Measurements from ENCODE around the gene AQP11. TPM values are rescaled to one million over a fixed set of nuclear protein-coding genes. Genes with fewer than 3 reads are reported as not detected.

The AQP11 gene
- total RNA-seq, 1 experiment from 2014 or later = 2.2 TPM

GRCh38 chr11:77602381-77603088 lies 12.8 kb downstream of the AQP11 start:
- ChIA-PET CTCF (interaction anchor here (0.6 to 1.0 kb wide), 3 partner anchors 12 to 511 kb away, joined by 3 to 5 read pairs (median 3); partner anchors contain the start of gene AQP11), POLR2A (ENCODE audit: unreplicated experiment) (interaction anchor here (0.6 to 1.0 kb wide), 4 partner anchors 10 to 501 kb away, joined by 3 to 9 read pairs (median 4); partner anchors contain the start of gene INTS4)
- no peak for TF ChIP-seq CTCF (conservative IDR thresholded peaks at IDR 0.05; ENCODE audit: low read depth, low read length)
- no peak for TF ChIP-seq EZH2 (IDR thresholded peaks at IDR 0.05; ENCODE audit: low read length, unreplicated experiment)
- no peak for TF ChIP-seq EZH2phosphoT487 (IDR thresholded peaks at IDR 0.05; ENCODE audit: borderline replicate concordance, low read length)
- H3K36me3 ChIP-seq (ENCODE audit: low read depth, low read length) = peaks cover 4% of the 10 kb centered on the region; the same call in 1 of the 2 replicates
- H3K27ac ChIP-seq (ENCODE audit: low read length) = peak overlapping the region; percentile 67
- H3K4me3 ChIP-seq (ENCODE audit: low read length) = no peak overlapping the region
- peak overlapping the region; percentile 52 for H3K4me2 ChIP-seq (ENCODE audit: low read length)
- H4K20me1 ChIP-seq (ENCODE audit: low read length) = no peaks in the 10 kb centered on the region
- H3K9ac ChIP-seq (ENCODE audit: low read length) = no peak overlapping the region
- no peak overlapping the region for H2AFZ ChIP-seq (ENCODE audit: low read length)
- H3K9me2 ChIP-seq (replicated peaks; ENCODE audit: low read length) = no peaks in the 10 kb centered on the region
- intact Hi-C loops (cut with micrococcal nuclease) = no loop called here
- DNase-seq = peak; percentile 97
- ATAC-seq = peak; percentile 93
- H3F3A ChIP-seq (ENCODE audit: low read length, unreplicated experiment) = peaks cover 5% of the 10 kb centered on the region
- H3K9me3 ChIP-seq (ENCODE audit: low read length) = no peaks in the 10 kb centered on the region
- H3K27me3 ChIP-seq (ENCODE audit: low read length) = no peaks in the 10 kb centered on the region
- peaks cover 25% of the 10 kb centered on the region for H3K4me1 ChIP-seq (ENCODE audit: insufficient read depth, low read length)
- H3K79me2 ChIP-seq (ENCODE audit: low read length) = no peaks in the 10 kb centered on the region
- BruUV-seq (replicated peaks) = no TSS peak

GRCh38 chr11:77604281-77604680 lies 14.5 kb downstream of the AQP11 start:
- Histone ChIP-seq H3K36me3 (ENCODE audit: low read depth, low read length) (peaks cover 14% of the 10 kb centered on the region; the same call in 1 of the 2 replicates), H3K9ac (ENCODE audit: low read length) (no peak overlapping the region), H3K79me2 (ENCODE audit: low read length) (no peaks in the 10 kb centered on the region), H3K9me3 (ENCODE audit: low read length) (no peaks in the 10 kb centered on the region), H2AFZ (ENCODE audit: low read length) (no peak overlapping the region), H4K20me1 (ENCODE audit: low read length) (no peaks in the 10 kb centered on the region), H3K27ac (ENCODE audit: low read length) (no peak overlapping the region), H3K4me3 (ENCODE audit: low read length) (no peak overlapping the region), H3K9me2 (replicated peaks; ENCODE audit: low read length) (no peaks in the 10 kb centered on the region), H3K4me1 (ENCODE audit: insufficient read depth, low read length) (peaks cover 25% of the 10 kb centered on the region), H3K4me2 (ENCODE audit: low read length) (no peak overlapping the region), H3F3A (ENCODE audit: low read length, unreplicated experiment) (peaks cover 5% of the 10 kb centered on the region), H3K27me3 (ENCODE audit: low read length) (no peaks in the 10 kb centered on the region)
- intact Hi-C loops (cut with micrococcal nuclease) = no loop called here
- ATAC-seq (no peak), DNase-seq (no peak)
- TF ChIP-seq EZH2 (IDR thresholded peaks at IDR 0.05; ENCODE audit: low read length, unreplicated experiment) = no peak
- no peak for TF ChIP-seq CTCF (conservative IDR thresholded peaks at IDR 0.05; ENCODE audit: low read depth, low read length)
- TF ChIP-seq EZH2phosphoT487 (IDR thresholded peaks at IDR 0.05; ENCODE audit: borderline replicate concordance, low read length) = no peak
- ChIA-PET CTCF (interaction anchor here (0.6 to 0.7 kb wide), 2 partner anchors 15 to 48 kb away, joined by 3 to 9 read pairs; no protein-coding TSS in a partner anchor), POLR2A (ENCODE audit: unreplicated experiment) (no interaction called here)
- BruUV-seq (replicated peaks) = no TSS peak

GRCh38 chr11:77609234-77609633 lies 19.5 kb downstream of the AQP11 start:
- POLR2A ChIA-PET (ENCODE audit: unreplicated experiment) = no interaction called here
- TF ChIP-seq EZH2 (IDR thresholded peaks at IDR 0.05; ENCODE audit: low read length, unreplicated experiment) (no peak), EZH2phosphoT487 (IDR thresholded peaks at IDR 0.05; ENCODE audit: borderline replicate concordance, low read length) (no peak), CTCF (conservative IDR thresholded peaks at IDR 0.05; ENCODE audit: low read depth, low read length) (no peak)
- Histone ChIP-seq H3K9me3 (ENCODE audit: low read length) (no peaks in the 10 kb centered on the region), H3F3A (ENCODE audit: low read length, unreplicated experiment) (no peaks in the 10 kb centered on the region), H3K4me1 (ENCODE audit: insufficient read depth, low read length) (no peaks in the 10 kb centered on the region), H3K27ac (ENCODE audit: low read length) (no peak overlapping the region), H3K9ac (ENCODE audit: low read length) (no peak overlapping the region), H3K79me2 (ENCODE audit: low read length) (no peaks in the 10 kb centered on the region), H3K27me3 (ENCODE audit: low read length) (no peaks in the 10 kb centered on the region), H3K36me3 (ENCODE audit: low read depth, low read length) (peaks cover 29% of the 10 kb centered on the region; the same call in 1 of the 2 replicates), H3K9me2 (replicated peaks; ENCODE audit: low read length) (no peaks in the 10 kb centered on the region), H2AFZ (ENCODE audit: low read length) (no peak overlapping the region), H3K4me2 (ENCODE audit: low read length) (no peak overlapping the region), H4K20me1 (ENCODE audit: low read length) (no peaks in the 10 kb centered on the region), H3K4me3 (ENCODE audit: low read length) (no peak overlapping the region)
- no TSS peak for BruUV-seq (replicated peaks)
- CTCF ChIA-PET = no interaction called here
- no peak for DNase-seq
- intact Hi-C loops (cut with micrococcal nuclease) = no loop called here
- no peak for ATAC-seq
